GM12865 (cell line): ENCODE data around the gene SLC12A9.

Experiments
- DNase-seq: peaks from one replicate; pipeline ENCODE4 v3.0.0; 2010; ENCODE audit warnings: low read depth
- H3K4me3 ChIP-seq: 2 replicates; pipeline ENCODE4 v1.5.1; 2011; ENCODE audit warnings: mild to moderate bottlenecking, low read depth, low read length, control low read depth
- CTCF ChIP-seq: IDR thresholded peaks from 2 replicates; pipeline ENCODE4 v1.5.1; 2011; ENCODE audit warnings: low read length, control low read depth, low read depth, inconsistent platforms; ENCODE audit not compliant: insufficient read depth; ENCODE audit errors: missing control alignments

The SLC12A9 gene

GRCh38 chr7:100822236-100823139 is 30.0 kb upstream of the SLC12A9 start:
- DNase-seq = no peak
- H3K4me3 ChIP-seq = no peak overlapping the region
- TF ChIP-seq CTCF = no peak

GRCh38 chr7:100823140-100823525 is 29.4 kb upstream of the SLC12A9 start:
- TF ChIP-seq CTCF = no peak
- DNase-seq = no peak
- no peak overlapping the region for H3K4me3 ChIP-seq

DNA sequence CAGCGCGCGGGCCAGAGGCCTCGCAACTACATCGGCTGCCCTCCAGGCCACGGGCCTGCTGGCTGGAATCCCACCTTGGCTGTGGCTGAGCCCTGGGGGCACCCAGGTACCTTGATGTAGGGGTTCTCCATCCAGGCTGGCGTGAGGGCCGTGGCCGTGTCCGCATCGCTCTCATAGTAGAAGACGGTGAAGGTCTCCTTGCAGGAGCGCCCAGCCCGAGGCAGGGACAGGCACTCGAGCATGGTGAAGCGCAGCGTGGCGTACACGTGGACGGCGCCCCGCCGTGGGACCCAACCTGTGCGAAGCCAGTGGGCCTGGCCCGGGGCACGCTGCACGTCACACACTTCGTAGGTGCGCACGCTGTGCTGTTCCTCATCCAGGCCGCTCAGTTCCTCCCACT is 29.0 kb upstream of the SLC12A9 start:
- no peak for TF ChIP-seq CTCF
- no peak overlapping the region for H3K4me3 ChIP-seq

GRCh38 chr7:100824499-100825214 is 27.9 kb upstream of the SLC12A9 start:
- DNase-seq = no peak
- no peak for TF ChIP-seq CTCF
- H3K4me3 ChIP-seq = no peak overlapping the region

More for the DNA sequence above, 29.0 kb upstream of the SLC12A9 start:
- no peak for DNase-seq

GRCh38 chr7:100825215-100825671 is 27.3 kb upstream of the SLC12A9 start:
- H3K4me3 ChIP-seq = no peak overlapping the region
- no peak for TF ChIP-seq CTCF
- DNase-seq = no peak

DNA sequence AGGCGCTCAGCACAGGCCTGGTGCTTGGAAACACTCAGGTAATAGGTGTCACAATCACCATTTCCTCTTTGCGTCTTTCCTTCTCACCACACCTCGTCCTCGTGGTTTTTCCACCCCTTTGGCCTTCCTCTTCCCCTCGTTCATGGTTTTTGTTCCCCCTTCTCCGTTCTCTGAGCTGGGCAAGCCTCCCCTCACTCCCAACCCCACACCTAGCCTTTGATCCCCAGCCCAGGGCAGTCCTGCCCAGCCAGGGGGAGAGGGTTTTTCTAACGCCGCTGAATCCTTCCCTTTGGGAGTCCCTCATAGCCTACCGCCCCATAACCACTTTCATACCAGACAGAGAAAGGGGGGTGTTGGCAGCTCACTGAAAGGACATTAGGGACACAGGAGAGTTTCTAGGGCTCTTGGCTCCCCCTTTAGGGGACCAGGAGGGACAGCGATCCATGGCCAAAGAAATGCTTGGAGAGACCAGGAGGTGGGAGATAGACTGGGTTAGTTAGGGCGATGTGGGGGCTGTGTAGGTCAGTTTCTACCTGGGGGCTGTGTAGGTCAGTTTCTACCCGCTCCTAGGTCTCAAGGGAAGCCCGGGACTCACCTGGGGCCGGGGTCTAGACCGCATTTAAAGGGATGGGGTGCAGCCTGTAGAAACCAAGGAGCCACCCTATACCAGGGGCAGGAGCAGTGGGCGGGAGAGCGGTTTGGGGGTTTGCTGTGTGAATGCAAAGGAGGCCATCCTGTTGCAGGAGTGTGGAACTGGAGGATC is 26.6 kb upstream of the SLC12A9 start:
- H3K4me3 ChIP-seq = no peak overlapping the region
- no peak for DNase-seq
- no peak for TF ChIP-seq CTCF
